WERI-Rb-1 (cell line): ENCODE measurements around the gene MOSMO.
"Not testable (repeated sequence)": the region's sequence is repeated elsewhere in the genome, so short reads cannot be mapped to it uniquely, and the experiment has no call there.

Experiments
- DNase-seq: peaks from one replicate; pipeline ENCODE4 v3.0.0-alpha.2; 2020
- H3K27ac ChIP-seq: fragments of 250-450 bp; sonication (Bioruptor Pico); 2 replicates; pipeline ENCODE4 v1.5.1; 2020; ENCODE audit warnings: mild to moderate bottlenecking, moderate library complexity
- H3K27me3 ChIP-seq: fragments of 250-450 bp; sonication (Bioruptor Pico); 2 replicates; pipeline ENCODE4 v1.5.1; 2021; ENCODE audit warnings: mild to moderate bottlenecking, low read depth, moderate library complexity; ENCODE audit not compliant: insufficient read depth, severe bottlenecking
- H3K36me3 ChIP-seq: fragments of 250-450 bp; sonication (Bioruptor Pico); 2 replicates; pipeline ENCODE4 v1.5.1; 2020; ENCODE audit warnings: mild to moderate bottlenecking, moderate library complexity
- H3K4me3 ChIP-seq: 2 replicates; pipeline ENCODE4 v1.5.1; 2011; ENCODE audit warnings: low read depth, mild to moderate bottlenecking, control low read depth, low read length
- H3K9me3 ChIP-seq: fragments of 250-450 bp; sonication (Bioruptor Pico); 2 replicates; pipeline ENCODE4 v1.5.1; 2021; ENCODE audit warnings: mild to moderate bottlenecking, moderate library complexity; ENCODE audit not compliant: severe bottlenecking
- CTCF ChIP-seq: IDR thresholded peaks from 2 replicates; pipeline ENCODE4 v1.5.1; 2011; ENCODE audit warnings: low read depth, mild to moderate bottlenecking, control low read depth, inconsistent platforms, low read length

Gene MOSMO

GRCh38 chr16:22013486-22013885 lies 5.6 kb downstream of the MOSMO start:
- no peak for DNase-seq
- Histone ChIP-seq H3K27me3 (peaks cover 8% of the 10 kb centered on the region), H3K27ac (no peak overlapping the region), H3K9me3 (no peaks in the 10 kb centered on the region), H3K4me3 (no peak overlapping the region), H3K36me3 (no peaks in the 10 kb centered on the region)
- TF ChIP-seq CTCF: no peak

GRCh38 chr16:22014271-22014873 lies 6.5 kb downstream of the MOSMO start:
- Histone ChIP-seq H3K36me3 (no peaks in the 10 kb centered on the region), H3K27me3 (peaks cover 8% of the 10 kb centered on the region), H3K27ac (no peak overlapping the region), H3K4me3 (no peak overlapping the region), H3K9me3 (no peaks in the 10 kb centered on the region)
- no peak for TF ChIP-seq CTCF
- DNase-seq: no peak

- TF ChIP-seq CTCF: no peak
- no peak for DNase-seq
- Histone ChIP-seq H3K4me3 (no peak overlapping the region), H3K9me3 (no peaks in the 10 kb centered on the region), H3K27ac (no peak overlapping the region), H3K36me3 (no peaks in the 10 kb centered on the region), H3K27me3 (peaks cover 17% of the 10 kb centered on the region)
These were observed 9.0 kb downstream of the MOSMO start for GRCh38 chr16:22016927-22017326.

- no peak overlapping the region for H3K27ac ChIP-seq
- H3K9me3 ChIP-seq: no peaks in the 10 kb centered on the region
- no peak for DNase-seq
- TF ChIP-seq CTCF: no peak
- H3K36me3 ChIP-seq: no peaks in the 10 kb centered on the region
- H3K27me3 ChIP-seq: peaks cover 17% of the 10 kb centered on the region
- no peak overlapping the region for H3K4me3 ChIP-seq
These were observed 10.6 kb downstream of the MOSMO start for GRCh38 chr16:22018559-22018958.

- H3K4me3 ChIP-seq: no peak overlapping the region
- peaks cover 9% of the 10 kb centered on the region for H3K27me3 ChIP-seq
- no peaks in the 10 kb centered on the region for H3K36me3 ChIP-seq
- no peak for TF ChIP-seq CTCF
- no peak for DNase-seq
- H3K27ac ChIP-seq: no peak overlapping the region
- H3K9me3 ChIP-seq: no peaks in the 10 kb centered on the region
These were observed 14.2 kb downstream of the MOSMO start for GRCh38 chr16:22022151-22022550.

GRCh38 chr16:22023505-22023904 lies 15.6 kb downstream of the MOSMO start:
- no peak overlapping the region for H3K27ac ChIP-seq
- H3K36me3 ChIP-seq: no peaks in the 10 kb centered on the region
- H3K27me3 ChIP-seq: peaks cover 9% of the 10 kb centered on the region
- DNase-seq: no peak
- no peaks in the 10 kb centered on the region for H3K9me3 ChIP-seq
- no peak for TF ChIP-seq CTCF
- H3K4me3 ChIP-seq: no peak overlapping the region

GRCh38 chr16:22024785-22025184 lies 16.9 kb downstream of the MOSMO start:
- H3K27ac ChIP-seq, H3K36me3 ChIP-seq, DNase-seq, H3K9me3 ChIP-seq, H3K27me3 ChIP-seq, H3K4me3 ChIP-seq: not testable (repeated sequence)
